GM18858 (cell line): Measurements from ENCODE around the gene SHISA6.

Experiments used
- ATAC-seq: cut with Tn5 transposase; IDR thresholded peaks from one replicate; pipeline ENCODE4 v1.9.1; 2021; ENCODE audit not compliant: unreplicated experiment

The SHISA6 gene

DNA sequence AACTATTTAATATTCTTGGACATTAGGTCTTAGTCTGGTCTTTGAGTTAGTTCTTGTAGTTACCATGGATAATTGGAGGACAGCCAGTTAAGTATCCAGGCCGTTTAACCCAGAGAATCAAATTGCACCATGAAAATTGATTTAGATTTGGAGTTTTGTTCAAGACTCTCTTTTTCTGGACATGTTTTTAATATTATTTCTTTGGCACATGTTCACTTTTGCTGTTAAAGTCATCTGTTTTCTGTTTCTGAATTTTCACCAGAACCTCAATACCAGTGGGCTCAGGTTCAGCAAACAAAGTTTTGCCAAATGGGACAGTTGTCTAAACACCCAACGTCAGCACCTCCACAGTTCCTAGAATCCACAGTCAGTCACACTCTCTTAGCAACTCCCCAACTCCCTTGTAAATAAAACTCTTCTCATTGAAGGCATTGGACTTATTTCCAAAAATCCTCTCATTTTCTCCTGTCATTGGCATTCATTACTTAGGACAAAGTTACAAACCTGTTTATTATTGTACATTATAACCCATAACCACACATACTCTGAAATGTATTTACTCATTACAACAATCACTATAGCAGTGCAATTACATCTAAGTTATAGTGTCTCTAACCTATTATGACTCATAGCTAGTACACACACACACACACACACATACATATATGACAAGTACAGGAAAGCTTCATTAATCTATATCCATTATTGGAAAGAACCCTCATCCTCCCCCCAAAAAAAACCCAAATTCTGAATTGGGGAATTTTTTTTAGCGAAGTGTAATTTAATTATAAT, 323.8 kb downstream of the SHISA6 start:
- no peak for ATAC-seq

DNA sequence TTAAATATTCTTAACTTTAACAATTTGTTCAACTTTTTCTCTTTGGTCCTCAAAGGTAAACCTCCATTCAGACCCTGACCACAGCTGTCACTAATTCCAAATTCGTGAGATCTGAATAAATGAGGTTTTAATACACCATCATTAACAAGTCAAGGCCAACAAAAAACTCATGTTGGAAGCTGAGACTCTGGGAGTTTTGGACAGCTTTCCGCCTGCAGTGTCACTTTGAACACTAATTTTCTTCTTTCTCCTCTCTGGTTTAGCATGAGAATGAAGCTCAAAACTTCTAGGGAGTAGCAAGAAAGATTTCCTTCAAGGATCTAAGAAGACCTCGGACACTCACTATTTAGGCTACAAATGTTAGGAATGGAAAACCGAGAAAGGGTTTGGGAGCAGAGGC, 324.6 kb downstream of the SHISA6 start:
- no peak for ATAC-seq

- ATAC-seq = no peak
These were observed 338.0 kb downstream of the SHISA6 start for GRCh38 chr17:11578998-11579397.

GRCh38 chr17:11580677-11581076, 339.7 kb downstream of the SHISA6 start:
- ATAC-seq = no peak

DNA sequence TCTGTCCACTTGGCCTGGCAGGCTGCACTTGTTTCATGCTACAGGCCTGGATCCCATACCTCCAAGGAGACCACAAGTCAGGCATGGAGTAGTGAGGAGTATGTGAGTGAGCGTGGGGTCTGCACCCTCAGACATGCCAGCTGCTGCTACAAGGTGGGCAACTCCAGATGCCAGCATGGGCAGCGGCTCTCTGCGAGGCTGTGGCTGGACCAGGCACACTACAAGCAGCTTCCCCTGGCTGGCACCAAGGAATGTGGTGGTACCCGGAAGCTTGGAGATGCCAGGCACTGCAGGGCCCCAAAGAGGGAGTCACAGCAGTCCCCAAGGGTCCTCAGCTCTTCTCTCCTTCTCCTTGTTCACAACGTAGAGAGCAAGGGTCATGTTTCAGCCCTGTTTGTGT, 341.2 kb downstream of the SHISA6 start:
- ATAC-seq = no peak

GRCh38 chr17:11583306-11583992, 342.4 kb downstream of the SHISA6 start:
- ATAC-seq = no peak

DNA sequence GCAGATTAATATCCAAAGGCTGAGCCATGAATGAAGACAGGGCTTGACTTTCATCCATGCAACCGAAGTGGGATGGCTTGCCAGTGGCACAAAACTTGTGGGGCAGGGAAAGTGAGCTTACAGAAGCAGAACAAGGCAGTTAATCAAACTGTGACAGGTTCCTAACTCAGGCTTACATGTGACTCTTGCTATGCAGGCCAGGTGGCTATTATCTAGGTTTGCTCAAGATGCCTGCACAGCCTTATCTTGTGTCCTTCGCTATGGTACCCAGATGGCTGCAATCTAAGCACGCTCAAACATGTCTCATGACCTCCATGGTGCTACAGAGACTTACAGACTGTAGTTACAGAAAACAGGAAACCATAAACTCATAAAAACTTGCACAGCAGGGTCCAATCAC, 348.7 kb downstream of the SHISA6 start:
- ATAC-seq = no peak

DNA sequence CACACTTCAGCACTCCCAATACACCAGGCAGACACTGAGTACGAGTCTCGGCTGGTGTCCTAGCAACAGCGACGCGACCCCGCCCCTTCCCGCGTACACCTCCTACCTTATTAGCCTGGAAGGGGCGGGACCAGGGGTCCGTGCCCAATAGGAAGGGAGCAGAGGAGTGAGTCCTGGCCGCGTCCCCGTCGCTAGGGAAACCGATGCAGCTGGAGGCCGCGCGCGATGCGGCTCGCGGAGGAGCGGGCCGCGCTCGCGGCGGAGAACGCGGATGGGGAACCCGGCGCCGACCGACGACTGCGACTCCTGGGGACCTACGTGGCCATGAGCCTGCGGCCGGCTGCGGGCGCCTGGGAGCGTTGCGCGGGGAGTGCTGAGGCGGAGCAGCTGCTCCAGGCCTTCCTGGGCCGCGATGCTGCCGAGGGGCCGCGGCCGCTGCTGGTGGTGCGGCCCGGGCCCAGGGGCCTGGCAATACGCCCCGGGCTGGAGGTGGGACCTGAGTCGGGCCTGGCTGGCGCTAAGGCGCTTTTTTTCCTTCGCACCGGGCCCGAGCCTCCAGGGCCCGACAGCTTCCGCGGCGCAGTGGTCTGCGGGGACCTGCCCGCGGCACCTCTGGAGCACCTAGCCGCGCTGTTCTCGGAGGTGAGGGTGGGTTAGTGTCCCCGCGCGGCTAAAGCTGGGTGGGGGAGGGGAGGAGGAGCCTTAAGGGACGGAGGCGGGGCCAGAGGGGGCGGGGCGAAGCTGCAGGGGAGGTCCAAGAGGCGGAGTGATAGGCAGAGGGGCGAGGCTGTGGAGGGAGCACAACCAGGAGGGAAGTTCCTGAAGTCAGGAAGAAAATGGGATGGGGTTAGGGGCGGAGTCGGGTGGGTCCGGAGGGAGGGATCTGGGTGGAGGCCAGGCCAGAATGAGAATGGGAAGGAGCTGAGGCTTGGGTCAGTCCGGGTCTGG, 357.5 kb downstream of the SHISA6 start, which contains the start of gene DNAH9:
Gene DNAH9 (plus strand): TSS at position 197 of the 948 bp plus-strand sequence. CDS start 29 bp downstream, at position 226.
- ATAC-seq = no peak

DNA sequence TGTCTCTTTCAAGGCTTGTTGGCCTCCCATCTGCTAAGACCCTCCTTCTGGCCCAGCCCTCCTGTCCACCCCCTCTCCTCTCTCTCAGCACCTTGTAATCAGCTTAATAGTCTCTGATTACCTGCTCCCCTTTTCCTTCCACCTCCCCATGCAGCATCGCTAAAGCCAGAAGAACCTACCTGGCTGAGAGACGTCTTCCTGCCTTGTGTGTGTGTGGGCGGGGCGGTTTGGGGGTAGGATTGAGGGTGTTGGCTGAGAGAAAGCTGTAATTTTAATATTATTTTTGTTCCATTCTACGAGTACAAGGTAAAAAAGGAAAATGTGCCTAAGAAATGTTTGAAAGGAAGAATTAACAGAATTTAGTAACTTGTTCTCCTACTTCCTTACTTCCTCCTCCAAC, 360.6 kb downstream of the SHISA6 start:
- no peak for ATAC-seq

DNA sequence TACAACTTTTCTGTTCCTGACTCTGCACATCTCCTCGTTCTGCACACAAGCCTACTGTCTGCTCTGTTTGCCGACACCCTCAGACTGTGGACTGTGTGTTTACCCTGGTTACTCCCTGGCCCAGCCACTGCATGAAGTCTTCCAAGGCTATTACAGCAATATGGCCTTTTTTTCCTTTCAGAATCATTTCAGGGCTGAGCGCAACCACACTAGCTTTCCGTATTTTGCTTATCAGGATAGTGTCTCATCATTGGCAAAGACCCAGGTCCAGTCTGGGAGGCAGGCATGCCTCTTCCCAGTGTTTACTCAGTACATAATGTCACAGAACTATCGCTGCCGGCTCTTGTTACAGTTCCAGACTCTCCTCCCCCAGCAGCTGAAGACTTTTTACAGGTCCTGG, 367.4 kb downstream of the SHISA6 start:
- no peak for ATAC-seq

DNA sequence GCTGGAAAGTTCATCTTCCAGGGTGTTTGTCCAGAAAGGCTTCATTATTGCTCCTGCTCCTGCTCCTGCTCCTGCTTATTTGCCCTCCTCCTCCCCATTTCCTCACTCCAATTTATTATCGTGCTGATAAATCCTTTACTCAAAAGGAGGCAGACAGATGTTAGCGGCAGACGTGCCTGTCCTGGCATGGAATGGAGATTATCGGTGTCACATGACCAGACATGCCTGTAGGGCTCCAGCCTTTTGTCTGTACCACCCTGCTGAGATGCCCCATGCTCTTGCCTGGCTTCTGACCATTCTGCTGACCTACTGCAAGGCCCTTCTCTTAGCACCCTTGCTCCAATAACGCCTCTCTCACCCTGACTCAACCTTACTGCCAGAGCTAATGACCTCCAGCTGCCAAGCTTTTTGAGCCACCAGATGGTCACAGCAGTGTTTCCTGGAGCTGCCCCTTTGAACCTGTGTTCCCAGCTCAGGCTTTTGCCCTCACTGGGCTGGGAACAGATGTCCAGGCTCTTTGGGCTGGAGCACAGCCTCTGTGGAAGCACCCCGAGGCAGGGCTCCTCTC, 370.1 kb downstream of the SHISA6 start:
- no peak for ATAC-seq

- no peak for ATAC-seq
These were observed 371.9 kb downstream of the SHISA6 start for GRCh38 chr17:11612956-11613355.
